CD4-positive, alpha-beta memory T cell (primary cell): ENCODE results near the gene NUP210L. TPM values are rescaled to one million over a fixed set of nuclear protein-coding genes. Genes with fewer than 3 reads are reported as not detected.

Source experiments
- CTCF ChIA-PET: fragments of 350-600 bp; sonication (Branson Sonifier 250); formaldehyde crosslinking; loops from one replicate; lab custom pipeline; 2021; ENCODE audit warnings: inconsistent platforms; ENCODE audit not compliant: partially characterized antibody; lab: Charles Lee
- POLR2A ChIA-PET: fragments of 350-600 bp; sonication (Branson Sonifier 250); formaldehyde crosslinking; loops from one replicate; lab custom pipeline; 2021; ENCODE audit not compliant: partially characterized antibody; lab: Charles Lee
- DNase-seq, 5 donors: peaks; one replicate each; pipeline versions ENCODE4 v3.0.0 to v3.0.0-alpha.2; 2020 to 2022; ENCODE audit warnings: mixed read lengths in 1 of 5
- H3K27ac ChIP-seq: one replicate; pipeline ENCODE4 v1.7.0; 2013; ENCODE audit warnings: low read depth, low read length
- H3K27me3 ChIP-seq: 2 replicates; pipeline ENCODE4 v1.7.0; 2013; ENCODE audit warnings: mild to moderate bottlenecking, low read length, moderate library complexity; ENCODE audit not compliant: insufficient read depth
- H3K36me3 ChIP-seq: 2 replicates; pipeline ENCODE4 v1.7.0; 2013; ENCODE audit warnings: mild to moderate bottlenecking, low read length, moderate library complexity; ENCODE audit not compliant: insufficient read depth
- H3K4me1 ChIP-seq: 2 replicates; pipeline ENCODE4 v1.7.0; 2013; ENCODE audit warnings: mild to moderate bottlenecking, low read length, moderate library complexity; ENCODE audit not compliant: insufficient read depth
- H3K4me3 ChIP-seq, 2 donors: one replicate each; pipeline ENCODE4 v1.7.0; 2013; ENCODE audit warnings: low read length in 2 of 2, mild to moderate bottlenecking in 1 of 2
- H3K9me3 ChIP-seq, 2 donors: one replicate each; pipeline ENCODE4 v1.7.0; 2013; ENCODE audit warnings: low read length in 2 of 2, control low read depth in 1 of 2; ENCODE audit not compliant: control insufficient read depth in 1 of 2
- H3K27ac Mint-ChIP-seq, 7 donors: one replicate each; pipeline ENCODE4 v1.8.0; 2020 to 2021; ENCODE audit warnings: mixed read lengths in 7 of 7, mild to moderate bottlenecking in 6 of 7, inconsistent platforms in 3 of 7, moderate library complexity in 3 of 7
- H3K27me3 Mint-ChIP-seq, 2 donors: one replicate each; pipeline ENCODE4 v1.8.0; 2020 to 2021; ENCODE audit warnings: mixed read lengths in 2 of 2
- H3K36me3 Mint-ChIP-seq, 2 donors: one replicate each; pipeline ENCODE4 v1.8.0; 2020 to 2021; ENCODE audit warnings: mixed read lengths in 2 of 2, inconsistent platforms in 1 of 2, mild to moderate bottlenecking in 1 of 2
- H3K4me1 Mint-ChIP-seq, 4 donors: one replicate each; pipeline ENCODE4 v1.8.0; 2020 to 2021; ENCODE audit warnings: mixed read lengths in 4 of 4, mild to moderate bottlenecking in 1 of 4
- H3K4me3 Mint-ChIP-seq, 8 donors: one replicate each; pipeline ENCODE4 v1.8.0; 2020 to 2021; ENCODE audit warnings: mixed read lengths in 8 of 8, mild to moderate bottlenecking in 7 of 8, moderate library complexity in 6 of 8, inconsistent platforms in 3 of 8
- H3K9me3 Mint-ChIP-seq, 8 donors: one replicate each; pipeline ENCODE4 v1.8.0; 2020 to 2021; ENCODE audit warnings: mixed read lengths in 8 of 8, mild to moderate bottlenecking in 5 of 8, inconsistent platforms in 3 of 8, moderate library complexity in 1 of 8
- intact Hi-C: fragments of 100-400 bp; cut with micrococcal nuclease; formaldehyde crosslinking; loops from one replicate; pipeline ENCODE4 v1.15.1; 2023
- polyA plus RNA-seq, 2 donors: library from polyadenylated mRNA; unstranded; fragments of 300-500 nt; fragmentation: Illumina TruSeq; gene quantifications; one replicate each; pipeline ENCODE4 v1.2.3, GENCODE V29; 2021
- total RNA-seq, 2 experiments: library from RNA; stranded (reverse); gene quantifications; one replicate each; pipeline ENCODE4 v1.2.3, GENCODE V29; 2021

NUP210L gene
- total and polyA plus RNA-seq, 4 experiments from 2014 or later: 0.14 to 0.23 (median 0.19) TPM; not detected in 1

DNA sequence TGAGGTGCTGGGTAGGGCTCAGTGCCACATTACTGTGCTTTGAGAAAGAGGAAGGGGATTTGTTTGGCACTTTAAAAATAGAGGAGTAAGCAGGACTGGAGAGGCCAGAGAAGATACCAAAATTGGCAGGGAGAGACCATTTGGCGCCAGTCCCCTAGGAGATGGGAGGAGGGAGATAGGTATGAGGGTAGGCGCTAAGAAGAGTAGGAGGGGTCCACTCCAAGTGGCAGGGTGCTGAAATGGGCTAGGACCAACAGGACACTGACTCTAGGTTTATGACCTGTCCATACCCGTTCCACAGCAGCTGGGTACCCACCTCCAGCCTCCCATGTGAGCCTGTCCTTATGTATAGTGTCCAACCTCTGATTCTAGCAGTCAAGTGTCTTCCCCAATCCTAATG lies 195.4 kb downstream of the NUP210L start:
- H3K4me3 ChIP-seq: no peak overlapping the region
- peak overlapping the region in 5 of 7 donors; percentile 60 to 99 (median 86) for H3K27ac Mint-ChIP-seq
- H3K4me1 Mint-ChIP-seq: peaks cover 43 to 74% (median 57%) of the 10 kb centered on the region in 4 donors
- DNase-seq: no peak
- peak overlapping the region; percentile 90 for H3K27ac ChIP-seq
- no peaks in the 10 kb centered on the region for H3K27me3 Mint-ChIP-seq
- H3K4me1 ChIP-seq: peaks cover 60% of the 10 kb centered on the region
- H3K4me3 Mint-ChIP-seq: peak overlapping the region in 1 of 8 donors; percentile 18
- no peaks in the 10 kb centered on the region for H3K9me3 ChIP-seq
- ChIA-PET POLR2A (interaction anchor here (0.6 to 8.6 kb wide), 9 partner anchors 8 to 37 kb away, joined by 3 to 142 read pairs (median 10); partner anchors contain the start of genes CREB3L4, DENND4B, GATAD2B and JTB), CTCF (interaction anchor here (4.3 kb wide), 1 partner anchor 14 kb away, joined by 31 read pairs; the partner anchor contains the start of gene DENND4B)
- H3K27me3 ChIP-seq: no peaks in the 10 kb centered on the region
- H3K36me3 Mint-ChIP-seq: peaks cover under 1 to 30% of the 10 kb centered on the region in 2 donors
- H3K36me3 ChIP-seq: peaks cover 6% of the 10 kb centered on the region
- H3K9me3 Mint-ChIP-seq: no peaks in the 10 kb centered on the region
- intact Hi-C loops: loop anchor here (2.0 to 5.0 kb wide), 2 partner anchors 27 to 177 kb away; partner anchors contain the start of gene RAB13

- H3K9me3 Mint-ChIP-seq: no peaks in the 10 kb centered on the region
- H3K4me3 ChIP-seq: no peak overlapping the region
Measured at GRCh38 chr1:153958961-153959260, 196.0 kb downstream of the NUP210L start.

DNA sequence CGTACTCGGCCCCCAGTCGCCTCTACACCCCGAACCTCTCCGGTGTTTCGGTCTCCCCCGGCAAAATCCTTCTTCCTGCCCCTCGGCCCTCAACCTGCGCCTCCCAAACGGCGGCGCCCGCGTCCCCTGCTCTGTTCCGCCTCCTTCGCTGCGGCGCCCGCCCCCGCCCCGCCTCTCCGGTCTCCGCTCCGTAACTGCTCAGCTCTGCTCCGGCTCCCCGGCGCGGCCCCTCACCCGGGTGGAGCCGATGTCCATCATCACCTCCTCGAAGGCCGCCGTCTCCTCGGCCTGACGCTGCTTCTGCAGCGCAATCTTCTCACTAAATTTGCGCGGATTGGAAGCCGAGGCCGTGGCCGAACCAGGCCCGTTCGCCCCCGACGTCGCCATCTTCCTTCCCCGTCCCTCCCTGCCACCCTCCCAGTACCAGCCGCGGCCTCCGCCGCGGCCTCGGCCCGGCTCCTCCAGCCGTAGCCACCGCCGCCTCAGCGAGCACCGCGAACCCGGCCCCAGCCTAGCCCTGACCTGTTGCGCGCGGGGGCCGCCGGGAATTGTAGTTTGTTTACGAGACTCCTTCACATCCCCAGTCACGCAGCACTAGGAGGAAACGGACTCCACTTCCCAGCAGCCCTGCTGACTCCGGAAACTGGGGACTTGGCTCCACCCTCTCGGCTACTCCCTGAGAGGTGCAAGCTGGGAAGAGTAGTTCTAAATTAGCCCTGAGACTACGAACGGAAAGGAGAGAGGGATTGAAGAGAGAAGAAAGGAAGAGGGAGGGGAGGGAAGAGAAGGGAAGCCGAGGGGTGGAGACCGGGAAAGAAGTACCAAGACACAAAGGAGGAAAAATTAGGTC lies 196.5 kb downstream of the NUP210L start, which contains the start of gene CRTC2:
Gene CRTC2 (minus strand): TSS at position 502 of the 850 bp plus-strand sequence. CDS start 115 bp downstream, at position 387.
- peak within 1 kb of the TSS; percentile 97 to 99 (median 99) for H3K4me3 Mint-ChIP-seq
- no peaks in the 10 kb centered on the region for H3K27me3 ChIP-seq
- H3K4me1 Mint-ChIP-seq: peaks cover 42 to 75% (median 57%) of the 10 kb centered on the region in 4 donors
- intact Hi-C loops: loop anchor here (1.0 to 5.0 kb wide), 6 partner anchors 9 to 176 kb away; partner anchors contain the start of genes CREB3L4, JTB and RAB13
- H3K36me3 ChIP-seq: peaks cover 15% of the 10 kb centered on the region
- peak; percentile 95 to 99 (median 97) for DNase-seq
- H3K36me3 Mint-ChIP-seq: peaks cover 9 to 40% of the 10 kb centered on the region in 2 donors
- peaks cover 61% of the 10 kb centered on the region for H3K4me1 ChIP-seq
- POLR2A ChIA-PET: interaction anchor here (0.6 to 8.6 kb wide), 13 partner anchors 9 to 324 kb away, joined by 3 to 142 read pairs (median 7); partner anchors contain the start of genes CHTOP, CREB3L4, DENND4B and GATAD2B
- H3K4me3 ChIP-seq: peak within 1 kb of the TSS; percentile 80 to 99
- peak within 1 kb of the TSS; percentile 88 to 99 (median 97) for H3K27ac Mint-ChIP-seq
- no peaks in the 10 kb centered on the region for H3K9me3 ChIP-seq
- H3K27ac ChIP-seq: peak within 1 kb of the TSS; percentile 90
- H3K27me3 Mint-ChIP-seq: no peaks in the 10 kb centered on the region
- no peaks in the 10 kb centered on the region for H3K9me3 Mint-ChIP-seq
- CTCF ChIA-PET: interaction anchor here (0.8 to 4.3 kb wide), 4 partner anchors 9 to 29 kb away, joined by 3 to 31 read pairs (median 10); partner anchors contain the start of genes CREB3L4, DENND4B and RAB13

More at GRCh38 chr1:153958961-153959260, 196.0 kb downstream of the NUP210L start:
- no peaks in the 10 kb centered on the region for H3K27me3 ChIP-seq
- ChIA-PET CTCF (interaction anchor here (0.8 to 4.3 kb wide), 3 partner anchors 9 to 17 kb away, joined by 3 to 31 read pairs (median 11); partner anchors contain the start of genes CREB3L4 and DENND4B), POLR2A (interaction anchor here (1.0 to 8.6 kb wide), 10 partner anchors 8 to 325 kb away, joined by 3 to 142 read pairs (median 10); partner anchors contain the start of genes CHTOP, CREB3L4, DENND4B and GATAD2B)
- DNase-seq: no peak
- no peaks in the 10 kb centered on the region for H3K9me3 ChIP-seq
- Mint-ChIP-seq H3K4me1 (peaks cover 44 to 75% (median 59%) of the 10 kb centered on the region in 4 donors), H3K36me3 (peaks cover 6 to 35% of the 10 kb centered on the region in 2 donors), H3K27me3 (no peaks in the 10 kb centered on the region), H3K27ac (peak overlapping the region; percentile 88 to 99 (median 97)), H3K4me3 (peak overlapping the region; percentile 9 to 99 (median 99))
- H3K4me1 ChIP-seq: peaks cover 60% of the 10 kb centered on the region
- intact Hi-C loops: loop anchor here (1.0 to 5.0 kb wide), 6 partner anchors 8 to 177 kb away; partner anchors contain the start of genes CREB3L4, JTB and RAB13
- H3K27ac ChIP-seq: peak overlapping the region; percentile 90
- H3K36me3 ChIP-seq: peaks cover 9% of the 10 kb centered on the region

GRCh38 chr1:153957744-153958110 lies 197.1 kb downstream of the NUP210L start:
- CTCF ChIA-PET: interaction anchor here (1.5 to 4.3 kb wide), 4 partner anchors 10 to 29 kb away, joined by 7 to 31 read pairs (median 10); partner anchors contain the start of genes CREB3L4, DENND4B and RAB13
- Mint-ChIP-seq H3K9me3 (no peaks in the 10 kb centered on the region), H3K27me3 (no peaks in the 10 kb centered on the region), H3K4me3 (peak overlapping the region; percentile 97 to 99 (median 99)), H3K27ac (peak overlapping the region; percentile 88 to 99 (median 97)), H3K4me1 (peaks cover 42 to 71% (median 55%) of the 10 kb centered on the region in 4 donors), H3K36me3 (peaks cover 11 to 42% of the 10 kb centered on the region in 2 donors)
- intact Hi-C loops: loop anchor here (1.0 to 5.0 kb wide), 6 partner anchors 10 to 175 kb away; partner anchors contain the start of genes CREB3L4, JTB and RAB13
- Histone ChIP-seq H3K36me3 (peaks cover 18% of the 10 kb centered on the region), H3K9me3 (no peaks in the 10 kb centered on the region), H3K27me3 (no peaks in the 10 kb centered on the region), H3K4me3 (peak overlapping the region; percentile 80 to 99), H3K27ac (peak overlapping the region; percentile 90), H3K4me1 (peaks cover 59% of the 10 kb centered on the region)
- DNase-seq: peak in 4 of 5 donors; percentile 46 to 72 (median 54)
- POLR2A ChIA-PET: interaction anchor here (0.6 to 8.6 kb wide), 11 partner anchors 10 to 324 kb away, joined by 3 to 142 read pairs (median 17); partner anchors contain the start of genes CHTOP, CREB3L4, DENND4B and GATAD2B

DNA sequence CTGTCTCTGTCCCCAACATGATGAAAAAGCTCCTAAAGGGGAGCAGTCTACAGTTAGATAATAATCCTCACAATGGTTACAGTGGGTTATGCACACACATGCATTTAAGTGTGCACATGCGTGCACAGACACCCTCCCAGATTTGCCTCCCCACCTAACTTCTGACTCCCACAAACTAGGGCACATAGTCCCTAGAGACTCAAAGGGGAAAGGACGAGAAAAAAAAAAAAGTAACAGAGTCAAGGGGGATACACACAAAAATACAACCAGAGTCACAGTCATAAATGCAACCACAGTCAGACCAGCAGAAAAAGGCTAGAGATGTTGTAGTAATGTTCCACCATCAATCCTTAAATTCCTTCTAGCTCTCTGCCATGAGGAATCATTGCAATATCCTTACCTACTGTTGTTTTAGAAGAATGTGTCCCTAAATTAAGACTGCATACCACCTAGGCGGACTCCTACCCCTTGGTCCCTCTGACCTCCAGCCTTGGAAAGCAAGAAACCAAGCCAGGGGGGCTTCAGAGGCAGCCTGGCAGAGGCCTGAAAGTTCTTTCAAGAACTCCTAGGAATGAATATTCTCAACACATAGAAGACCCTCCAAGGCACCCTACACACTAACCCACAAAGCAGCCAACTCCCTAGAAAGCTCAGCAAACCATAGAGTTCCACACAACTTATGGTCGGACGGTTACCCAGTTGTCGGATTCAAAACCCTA lies 197.7 kb downstream of the NUP210L start:
- peaks cover 16 to 42% of the 10 kb centered on the region in 2 donors for H3K36me3 Mint-ChIP-seq
- peaks cover 53% of the 10 kb centered on the region for H3K4me1 ChIP-seq
- intact Hi-C loops: loop anchor here (5.0 kb wide), 1 partner anchor 175 kb away; no protein-coding TSS in a partner anchor
- peak overlapping the region; percentile 97 to 99 (median 99) for H3K4me3 Mint-ChIP-seq
- ChIA-PET CTCF (interaction anchor here (1.3 to 4.3 kb wide), 4 partner anchors 11 to 30 kb away, joined by 3 to 31 read pairs (median 8); partner anchors contain the start of genes CREB3L4, DENND4B and RAB13), POLR2A (interaction anchor here (1.0 to 8.6 kb wide), 11 partner anchors 10 to 323 kb away, joined by 3 to 142 read pairs (median 10); partner anchors contain the start of genes CHTOP, CREB3L4, DENND4B and GATAD2B)
- peak overlapping the region; percentile 80 to 99 for H3K4me3 ChIP-seq
- peaks cover 23% of the 10 kb centered on the region for H3K36me3 ChIP-seq
- H3K27me3 Mint-ChIP-seq: no peaks in the 10 kb centered on the region
- H3K27ac ChIP-seq: peak overlapping the region; percentile 90
- H3K4me1 Mint-ChIP-seq: peaks cover 36 to 65% (median 49%) of the 10 kb centered on the region in 4 donors
- no peaks in the 10 kb centered on the region for H3K9me3 ChIP-seq
- H3K27me3 ChIP-seq: no peaks in the 10 kb centered on the region
- no peak for DNase-seq
- H3K9me3 Mint-ChIP-seq: no peaks in the 10 kb centered on the region
- peak overlapping the region; percentile 88 to 99 (median 97) for H3K27ac Mint-ChIP-seq

DNA sequence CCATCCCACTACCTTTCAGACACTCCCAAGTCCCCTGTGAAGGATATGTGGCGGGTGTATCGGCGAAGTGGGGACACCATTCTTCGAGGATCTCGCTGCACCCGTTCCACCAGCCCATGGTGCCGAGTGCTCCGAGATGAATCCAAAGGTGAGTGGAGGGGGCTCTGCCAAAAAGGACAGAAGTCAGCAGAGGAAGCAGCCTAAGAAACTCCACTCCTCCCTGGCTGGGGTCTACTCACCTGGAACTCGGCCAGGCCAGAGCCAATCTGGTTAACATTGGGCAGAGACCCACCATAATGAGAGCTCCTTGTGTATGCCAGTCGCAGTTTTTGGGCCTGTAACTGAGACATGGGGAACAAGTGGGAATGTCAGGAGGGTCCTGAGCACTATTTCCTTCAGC lies 200.0 kb downstream of the NUP210L start:
- Mint-ChIP-seq H3K9me3 (no peaks in the 10 kb centered on the region), H3K27me3 (no peaks in the 10 kb centered on the region), H3K4me1 (peaks cover 30 to 62% (median 40%) of the 10 kb centered on the region in 4 donors), H3K27ac (peak overlapping the region in 3 of 7 donors; percentile 25 to 83 (median 30)), H3K36me3 (peaks cover 32 to 56% of the 10 kb centered on the region in 2 donors), H3K4me3 (peak overlapping the region in 3 of 8 donors; percentile 4 to 50 (median 31))
- Histone ChIP-seq H3K27me3 (no peaks in the 10 kb centered on the region), H3K27ac (peak overlapping the region; percentile 0), H3K4me1 (peaks cover 46% of the 10 kb centered on the region), H3K36me3 (peaks cover 47% of the 10 kb centered on the region), H3K4me3 (no peak overlapping the region), H3K9me3 (no peaks in the 10 kb centered on the region)
- intact Hi-C loops: loop anchor here (5.0 kb wide), 1 partner anchor 173 kb away; no protein-coding TSS in a partner anchor
- no peak for DNase-seq
- ChIA-PET CTCF (no interaction called here), POLR2A (interaction anchor here (0.6 to 8.6 kb wide), 5 partner anchors 8 to 319 kb away, joined by 3 to 142 read pairs (median 7); partner anchors contain the start of genes CREB3L4, DENND4B, JTB and SLC39A1)
